Measurements from ENCODE around the gene NT5M.
"Not testable (repeated sequence)": the region's sequence is repeated elsewhere in the genome, so short reads cannot be mapped to it uniquely, and the experiment has no call there.

Gene NT5M

GRCh38 chr17:17377071-17377967, 74.1 kb downstream of the NT5M start:
- DNase-seq (ENCODE audit: low read depth) = no peak

GRCh38 chr17:17379197-17379991, 76.2 kb downstream of the NT5M start:
- DNase-seq (ENCODE audit: low read depth) = no peak

GRCh38 chr17:17380145-17380925, 77.2 kb downstream of the NT5M start:
- DNase-seq (ENCODE audit: low read depth) = no peak

- DNase-seq (ENCODE audit: low read depth) = no peak
These were observed 78.4 kb downstream of the NT5M start for GRCh38 chr17:17381446-17382064.

- no peak for DNase-seq (ENCODE audit: low read depth)
These were observed 78.9 kb downstream of the NT5M start for GRCh38 chr17:17382065-17382459.

- DNase-seq (ENCODE audit: low read depth) = no peak
These were observed 79.8 kb downstream of the NT5M start for GRCh38 chr17:17382971-17383370.

GRCh38 chr17:17383431-17384290, 80.5 kb downstream of the NT5M start:
- DNase-seq (ENCODE audit: low read depth) = not testable (repeated sequence)

GRCh38 chr17:17384291-17384615, 81.1 kb downstream of the NT5M start:
- no peak for DNase-seq (ENCODE audit: low read depth)

GRCh38 chr17:17384961-17385360, 81.8 kb downstream of the NT5M start:
- DNase-seq (ENCODE audit: low read depth) = no peak

- no peak for DNase-seq (ENCODE audit: low read depth)
These were observed 82.3 kb downstream of the NT5M start for GRCh38 chr17:17385491-17385890.

GRCh38 chr17:17386094-17386800, 83.1 kb downstream of the NT5M start:
- no peak for DNase-seq (ENCODE audit: low read depth)

GRCh38 chr17:17387017-17387497, 83.9 kb downstream of the NT5M start:
- no peak for DNase-seq (ENCODE audit: low read depth)

GRCh38 chr17:17387498-17388362, 84.6 kb downstream of the NT5M start:
- DNase-seq (ENCODE audit: low read depth) = no peak

- no peak for DNase-seq (ENCODE audit: low read depth)
These were observed 85.7 kb downstream of the NT5M start for GRCh38 chr17:17388657-17389496.

- peak; percentile 32 for DNase-seq (ENCODE audit: low read depth)
These were observed 88.6 kb downstream of the NT5M start for GRCh38 chr17:17391668-17392370.

- no peak for DNase-seq (ENCODE audit: low read depth)
These were observed 90.8 kb downstream of the NT5M start for GRCh38 chr17:17393976-17394375.

GRCh38 chr17:17394494-17394893, 91.3 kb downstream of the NT5M start:
- no peak for DNase-seq (ENCODE audit: low read depth)
